AG04450 (cell line): ENCODE results near the gene CARD18. TPM values are rescaled to one million over a fixed set of nuclear protein-coding genes. Genes with fewer than 3 reads are reported as not detected.

ENCODE experiments used
- CTCF ChIA-PET: fragments of 300-600, 350-600 bp; formaldehyde crosslinking; extraction: SDS; loops from one replicate; lab custom pipeline; 2022; ENCODE audit warnings: antibody characterized with exemption, inconsistent platforms; lab: Charles Lee
- POLR2A ChIA-PET: fragments of 350-600 bp; formaldehyde crosslinking; extraction: SDS; loops from one replicate; lab custom pipeline; 2021; ENCODE audit warnings: antibody characterized with exemption, inconsistent platforms; lab: Yijun Ruan, JAX
- DNase-seq: peaks from one replicate; pipeline ENCODE4 v3.0.0-alpha.2; 2011; ENCODE audit warnings: low read depth, low spot score
- H3K27ac ChIP-seq: one replicate; pipeline ENCODE4 v1.5.1; 2012; ENCODE audit warnings: low read depth, low read length, control low read depth
- H3K27me3 ChIP-seq: one replicate; pipeline ENCODE4 v1.6.0; 2012; ENCODE audit warnings: low read length; ENCODE audit not compliant: control insufficient read depth, insufficient read depth
- H3K4me3 ChIP-seq: 2 replicates; pipeline ENCODE4 v1.5.1; 2011; ENCODE audit warnings: mild to moderate bottlenecking, low read depth, low read length, control low read depth
- H3K9me3 ChIP-seq: 2 replicates; pipeline ENCODE4 v1.5.1; 2012; ENCODE audit warnings: low read length; ENCODE audit not compliant: control insufficient read depth, insufficient read depth
- polyA plus RNA-seq: library from polyadenylated mRNA; depleted of rRNA; stranded (reverse); fragments of >200 nt; gene quantifications from 2 replicates; pipeline ENCODE4 v1.2.3, GENCODE V29; 2011
- TF ChIP-seq, protein P1 (sequence below): IDR thresholded peaks from 2 replicates; pipeline ENCODE4 v1.5.1; 2011; ENCODE audit warnings: low read depth, low read length, control low read depth, inconsistent platforms

The CARD18 gene
- polyA plus RNA-seq, 1 experiment, result not detected

DNA sequence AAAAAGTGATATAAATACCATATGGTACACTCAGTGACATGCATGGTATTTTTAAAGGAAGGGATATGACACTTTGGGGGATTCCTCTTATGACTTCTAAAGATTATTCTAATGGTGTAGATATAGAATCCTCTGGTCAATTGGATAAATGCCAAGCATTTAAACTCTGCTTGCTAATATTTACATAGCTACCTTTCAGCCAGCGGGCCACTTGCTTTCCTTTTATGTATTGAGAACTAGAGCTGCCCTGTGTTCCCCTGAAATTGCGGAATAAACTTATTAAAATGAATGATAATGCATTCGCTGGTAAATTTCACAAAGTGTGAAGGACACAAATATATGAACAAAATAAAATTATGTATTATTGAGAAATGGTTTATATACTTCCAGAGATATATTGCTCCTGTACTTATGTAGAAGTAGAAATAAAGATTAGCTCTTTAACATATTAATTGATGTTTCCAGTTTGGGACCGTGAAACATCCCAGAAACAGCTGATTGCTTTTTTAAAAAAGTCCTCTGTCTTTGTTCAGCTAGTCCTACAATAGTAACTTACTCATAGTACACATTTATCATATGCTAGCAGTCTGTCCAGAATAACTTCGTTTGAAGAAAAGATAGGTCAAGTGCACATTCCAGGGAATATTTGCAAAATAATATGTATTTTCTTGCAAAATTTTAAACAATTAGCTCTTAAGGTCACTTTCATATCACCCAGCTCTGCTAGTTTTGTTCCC, 40.1 kb upstream of the CARD18 start:
- TF ChIP-seq, protein P1, sequence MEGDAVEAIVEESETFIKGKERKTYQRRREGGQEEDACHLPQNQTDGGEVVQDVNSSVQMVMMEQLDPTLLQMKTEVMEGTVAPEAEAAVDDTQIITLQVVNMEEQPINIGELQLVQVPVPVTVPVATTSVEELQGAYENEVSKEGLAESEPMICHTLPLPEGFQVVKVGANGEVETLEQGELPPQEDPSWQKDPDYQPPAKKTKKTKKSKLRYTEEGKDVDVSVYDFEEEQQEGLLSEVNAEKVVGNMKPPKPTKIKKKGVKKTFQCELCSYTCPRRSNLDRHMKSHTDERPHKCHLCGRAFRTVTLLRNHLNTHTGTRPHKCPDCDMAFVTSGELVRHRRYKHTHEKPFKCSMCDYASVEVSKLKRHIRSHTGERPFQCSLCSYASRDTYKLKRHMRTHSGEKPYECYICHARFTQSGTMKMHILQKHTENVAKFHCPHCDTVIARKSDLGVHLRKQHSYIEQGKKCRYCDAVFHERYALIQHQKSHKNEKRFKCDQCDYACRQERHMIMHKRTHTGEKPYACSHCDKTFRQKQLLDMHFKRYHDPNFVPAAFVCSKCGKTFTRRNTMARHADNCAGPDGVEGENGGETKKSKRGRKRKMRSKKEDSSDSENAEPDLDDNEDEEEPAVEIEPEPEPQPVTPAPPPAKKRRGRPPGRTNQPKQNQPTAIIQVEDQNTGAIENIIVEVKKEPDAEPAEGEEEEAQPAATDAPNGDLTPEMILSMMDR, result no peak
- POLR2A ChIA-PET, result no interaction called here
- no peak for DNase-seq
- Histone ChIP-seq H3K27me3 (no peaks in the 10 kb centered on the region), H3K4me3 (no peak overlapping the region), H3K9me3 (no peaks in the 10 kb centered on the region; the same call in 1 of the 2 replicates), H3K27ac (no peak overlapping the region)
- CTCF ChIA-PET, result interaction anchor here (1.1 kb wide), 1 partner anchor 570 kb away, joined by 3 read pairs; no protein-coding TSS in a partner anchor

DNA sequence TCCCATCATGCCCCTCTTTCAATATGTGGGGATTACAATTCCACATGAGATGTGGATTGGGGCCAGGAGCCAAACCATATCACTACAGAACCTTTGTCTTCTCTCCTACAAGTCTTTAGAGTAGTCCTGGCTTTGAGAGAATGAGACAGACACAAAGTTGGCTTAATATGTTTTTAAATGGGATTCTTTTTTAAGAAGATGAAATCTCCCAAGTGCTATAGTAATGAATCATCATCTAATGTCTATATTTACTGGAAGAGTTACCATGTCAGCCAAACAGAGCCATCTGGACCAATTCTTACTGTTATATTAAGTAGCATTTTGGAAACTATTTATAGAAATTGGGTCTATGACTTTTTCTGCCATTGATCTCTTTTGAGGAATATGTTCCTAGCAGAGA, 38.1 kb upstream of the CARD18 start:
- ChIA-PET CTCF (no interaction called here), POLR2A (no interaction called here)
- DNase-seq, result peak; percentile 63
- Histone ChIP-seq H3K27ac (peak overlapping the region; percentile 53), H3K27me3 (no peaks in the 10 kb centered on the region), H3K9me3 (no peaks in the 10 kb centered on the region; the same call in 1 of the 2 replicates), H3K4me3 (no peak overlapping the region)
- TF ChIP-seq, protein P1, result no peak

DNA sequence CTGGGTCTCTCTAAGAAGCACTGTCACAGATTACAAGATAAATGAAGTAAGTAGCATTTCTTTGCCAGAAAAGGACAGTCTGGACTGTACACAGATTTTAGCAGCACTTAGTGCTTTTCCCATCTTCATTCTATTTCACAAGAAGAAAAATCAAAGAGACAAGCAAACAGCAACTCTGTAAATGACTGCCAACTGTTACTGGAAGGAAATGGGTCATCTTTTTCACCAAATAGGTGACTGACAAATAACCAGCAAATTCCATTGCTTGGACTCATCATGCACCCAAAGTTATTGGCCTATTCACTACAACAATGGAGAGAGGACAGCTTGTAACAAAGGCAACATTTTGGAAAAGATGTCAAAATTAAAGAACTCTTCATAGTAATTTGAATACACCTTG, 28.9 kb upstream of the CARD18 start:
- Histone ChIP-seq H3K27ac (no peak overlapping the region), H3K4me3 (no peak overlapping the region), H3K9me3 (no peaks in the 10 kb centered on the region), H3K27me3 (no peaks in the 10 kb centered on the region)
- POLR2A ChIA-PET, result interaction anchor here (0.7 kb wide), 1 partner anchor 121 kb away, joined by 12 read pairs; no protein-coding TSS in a partner anchor
- TF ChIP-seq, protein P1, result no peak
- CTCF ChIA-PET, result interaction anchor here (0.7 kb wide), 1 partner anchor 19 kb away, joined by 4 read pairs; no protein-coding TSS in a partner anchor
- DNase-seq, result no peak

DNA sequence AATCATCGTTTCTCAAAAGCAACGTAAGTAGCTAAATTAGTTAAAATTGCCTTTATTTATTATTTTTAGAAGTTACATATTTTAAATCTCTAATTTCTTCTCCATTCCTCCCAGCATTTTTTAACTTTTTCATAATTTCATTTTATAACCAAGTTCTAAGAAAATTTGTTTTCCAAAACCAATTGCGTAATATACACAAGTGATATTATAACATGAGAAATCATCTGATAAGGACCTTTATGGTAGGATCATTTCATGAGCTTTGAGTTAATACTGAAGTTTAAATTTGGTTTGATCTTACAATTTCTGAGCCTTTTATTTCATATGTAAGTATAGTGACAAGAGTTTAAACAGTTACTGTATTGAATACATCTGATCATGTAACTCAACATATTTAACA, 27.7 kb upstream of the CARD18 start:
- POLR2A ChIA-PET, result no interaction called here
- Histone ChIP-seq H3K27ac (no peak overlapping the region), H3K4me3 (no peak overlapping the region), H3K27me3 (no peaks in the 10 kb centered on the region), H3K9me3 (no peaks in the 10 kb centered on the region)
- TF ChIP-seq, protein P1, result no peak
- DNase-seq, result no peak
- CTCF ChIA-PET, result no interaction called here

DNA sequence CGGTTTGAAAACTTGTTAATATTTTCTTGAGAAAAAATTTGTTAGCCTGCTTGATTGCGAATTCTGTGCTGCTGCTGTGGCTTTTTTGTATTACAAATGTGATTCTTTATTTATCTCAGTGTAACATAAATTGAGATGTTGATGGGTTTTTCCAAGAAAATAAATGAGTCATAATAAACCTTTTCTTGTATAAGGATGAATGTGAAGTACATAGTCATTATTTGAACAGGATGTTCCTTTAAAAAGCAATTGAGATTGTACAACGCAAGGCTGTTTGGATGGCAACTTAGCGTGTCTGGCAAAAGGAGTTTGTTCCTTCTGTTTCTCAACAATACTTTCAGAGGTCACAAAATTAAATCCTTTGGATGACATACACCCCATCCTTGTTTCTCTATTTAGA, 24.6 kb upstream of the CARD18 start:
- POLR2A ChIA-PET, result no interaction called here
- TF ChIP-seq, protein P1, result no peak
- Histone ChIP-seq H3K27ac (no peak overlapping the region), H3K27me3 (no peaks in the 10 kb centered on the region), H3K4me3 (no peak overlapping the region), H3K9me3 (no peaks in the 10 kb centered on the region)
- CTCF ChIA-PET, result no interaction called here
- DNase-seq, result no peak
